Measurements from ENCODE around the gene CDH18. TPM values are rescaled to one million over a fixed set of nuclear protein-coding genes. Genes with fewer than 3 reads are reported as not detected.

Gene CDH18
- total RNA-seq, 1 donor from 2014 or later, result not detected

DNA sequence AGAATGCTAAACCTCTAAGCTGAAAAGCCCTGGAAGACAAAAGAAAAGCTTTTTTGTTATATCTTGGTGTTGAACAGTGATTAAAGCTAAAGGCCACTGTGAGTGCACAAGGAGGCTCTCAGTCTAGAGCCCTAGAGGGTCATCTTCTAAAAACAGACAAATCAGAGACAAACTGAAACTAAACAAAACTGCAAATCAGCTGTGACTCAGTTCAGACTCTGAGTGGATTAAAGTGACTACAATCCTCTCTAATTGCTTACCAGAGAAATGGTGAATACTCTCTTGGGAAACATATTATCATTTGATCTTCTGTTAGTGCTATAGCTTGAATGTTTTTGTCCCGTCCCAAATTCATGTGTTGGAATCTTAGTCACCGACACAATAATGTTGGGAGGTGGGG is 491.9 kb downstream of the CDH18 start:
- H3K4me3 Mint-ChIP-seq, result no peak overlapping the region
- H3K27ac Mint-ChIP-seq, result no peak overlapping the region
- H3K36me3 Mint-ChIP-seq (ENCODE audit: low read depth), result no peaks in the 10 kb centered on the region
- ChIA-PET POLR2A (no interaction called here), CTCF (no interaction called here)
- intact Hi-C loops (cut with micrococcal nuclease), result no loop called here
- TF ChIP-seq CTCF (IDR thresholded peaks at IDR 0.05), result no peak
- ATAC-seq (ENCODE audit: low read depth) (no peak), DNase-seq (no peak)
- H3K4me1 Mint-ChIP-seq, result no peaks in the 10 kb centered on the region
- no peaks in the 10 kb centered on the region for H3K27me3 Mint-ChIP-seq
- H3K9me3 Mint-ChIP-seq, result peaks cover 2% of the 10 kb centered on the region

DNA sequence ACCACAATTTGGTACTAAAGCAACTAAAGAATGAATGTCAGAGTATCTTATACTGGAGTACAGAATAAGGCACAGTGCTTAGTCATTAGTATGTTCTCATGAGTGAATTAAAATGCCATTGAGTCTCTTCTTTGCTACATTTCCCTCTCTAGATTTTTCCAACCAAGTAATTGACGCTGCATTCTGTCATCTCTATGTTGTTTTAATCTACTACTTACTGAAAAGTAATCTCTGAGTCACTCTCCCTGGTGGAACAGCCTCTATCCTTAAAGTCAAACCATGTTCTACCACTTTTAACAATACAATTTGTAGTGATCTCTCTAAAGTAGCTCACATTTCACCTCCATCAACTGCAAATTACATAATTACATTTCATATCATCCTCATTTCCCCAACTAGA is 495.1 kb downstream of the CDH18 start:
- no peak for TF ChIP-seq CTCF (IDR thresholded peaks at IDR 0.05)
- CTCF ChIA-PET, result no interaction called here

GRCh38 chr5:19488786-19489185 is 499.2 kb downstream of the CDH18 start:
- Mint-ChIP-seq H3K36me3 (ENCODE audit: low read depth) (no peaks in the 10 kb centered on the region), H3K27ac (no peak overlapping the region), H3K9me3 (no peaks in the 10 kb centered on the region), H3K4me3 (no peak overlapping the region), H3K4me1 (no peaks in the 10 kb centered on the region), H3K27me3 (no peaks in the 10 kb centered on the region)
- TF ChIP-seq CTCF (IDR thresholded peaks at IDR 0.05), result no peak
- ChIA-PET CTCF (no interaction called here), POLR2A (no interaction called here)
- no peak for ATAC-seq (ENCODE audit: low read depth)
- DNase-seq, result no peak
- intact Hi-C loops (cut with micrococcal nuclease), result no loop called here

More for the DNA sequence above, 495.1 kb downstream of the CDH18 start:
- Mint-ChIP-seq H3K27me3 (no peaks in the 10 kb centered on the region), H3K9me3 (peaks cover 2% of the 10 kb centered on the region), H3K4me3 (no peak overlapping the region), H3K27ac (no peak overlapping the region), H3K36me3 (ENCODE audit: low read depth) (no peaks in the 10 kb centered on the region), H3K4me1 (no peaks in the 10 kb centered on the region)
- POLR2A ChIA-PET, result no interaction called here
- intact Hi-C loops (cut with micrococcal nuclease), result no loop called here
- DNase-seq, result no peak
- ATAC-seq (ENCODE audit: low read depth), result no peak

GRCh38 chr5:19487480-19487879 is 500.5 kb downstream of the CDH18 start:
- intact Hi-C loops (cut with micrococcal nuclease), result no loop called here
- ChIA-PET CTCF (no interaction called here), POLR2A (no interaction called here)
- no peaks in the 10 kb centered on the region for H3K27me3 Mint-ChIP-seq
- TF ChIP-seq CTCF (IDR thresholded peaks at IDR 0.05), result no peak
- DNase-seq (no peak), ATAC-seq (ENCODE audit: low read depth) (no peak)
- H3K4me3 Mint-ChIP-seq, result no peak overlapping the region
- H3K9me3 Mint-ChIP-seq, result peaks cover 5% of the 10 kb centered on the region
- H3K36me3 Mint-ChIP-seq (ENCODE audit: low read depth), result no peaks in the 10 kb centered on the region
- no peaks in the 10 kb centered on the region for H3K4me1 Mint-ChIP-seq
- H3K27ac Mint-ChIP-seq, result no peak overlapping the region

DNA sequence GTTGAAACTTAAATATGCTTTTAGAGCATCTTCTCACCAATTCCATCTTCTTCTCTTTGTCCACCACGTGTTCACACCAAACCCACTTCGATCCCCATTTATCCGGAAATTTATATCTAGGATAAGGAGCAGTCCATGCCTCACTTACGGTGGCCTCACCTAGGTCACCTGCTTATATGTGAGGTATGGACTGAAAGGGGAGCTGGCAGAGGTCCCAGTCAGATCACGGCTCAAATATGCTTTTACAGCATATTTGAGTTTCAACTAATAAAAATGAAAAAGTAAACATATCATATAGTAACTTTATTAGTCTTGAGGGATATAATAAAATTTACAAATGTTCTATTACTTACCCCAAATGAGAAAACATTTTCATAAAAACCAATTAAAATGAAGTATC is 508.4 kb downstream of the CDH18 start:
- ChIA-PET POLR2A (no interaction called here), CTCF (no interaction called here)
- no peak for DNase-seq
- Mint-ChIP-seq H3K9me3 (peaks cover 16% of the 10 kb centered on the region), H3K27ac (no peak overlapping the region), H3K36me3 (ENCODE audit: low read depth) (no peaks in the 10 kb centered on the region), H3K27me3 (no peaks in the 10 kb centered on the region), H3K4me1 (no peaks in the 10 kb centered on the region), H3K4me3 (no peak overlapping the region)
- intact Hi-C loops (cut with micrococcal nuclease), result no loop called here
- TF ChIP-seq CTCF (IDR thresholded peaks at IDR 0.05), result no peak
- ATAC-seq (ENCODE audit: low read depth), result no peak

Measured in activated B cell treated with CpG ODN at 0.5 μM for 24 hours (primary cell).